HG03045 (cell line): ENCODE data around the gene EXOSC10.

ENCODE experiments used
- ATAC-seq: cut with Tn5 transposase; IDR thresholded peaks from one replicate; pipeline ENCODE4 v1.9.1; 2021; ENCODE audit warnings: mild to moderate bottlenecking, moderate library complexity; ENCODE audit not compliant: unreplicated experiment

The EXOSC10 gene

GRCh38 chr1:11099310-11100148 is at the start of gene EXOSC10:
Gene EXOSC10 (minus strand): TSS chr1:11099869. CDS start chr1:11099831, 38 bp downstream.
- peak; percentile 93 for ATAC-seq

GRCh38 chr1:11147197-11147770 is 47.6 kb upstream of the EXOSC10 start:
- ATAC-seq: no peak

- ATAC-seq: no peak
Measured at GRCh38 chr1:11145741-11146140, 46.1 kb upstream of the EXOSC10 start.

GRCh38 chr1:11144570-11145256 is 45.0 kb upstream of the EXOSC10 start:
- ATAC-seq: no peak

GRCh38 chr1:11143907-11144306 is 44.2 kb upstream of the EXOSC10 start:
- ATAC-seq: no peak

GRCh38 chr1:11143401-11143800 is 43.7 kb upstream of the EXOSC10 start:
- no peak for ATAC-seq

GRCh38 chr1:11142618-11143391 is 43.1 kb upstream of the EXOSC10 start:
- no peak for ATAC-seq

- no peak for ATAC-seq
Measured at GRCh38 chr1:11138952-11139351, 39.3 kb upstream of the EXOSC10 start.

GRCh38 chr1:11138029-11138428 is 38.4 kb upstream of the EXOSC10 start:
- ATAC-seq: no peak

- ATAC-seq: no peak
Measured at GRCh38 chr1:11134898-11135266, 35.2 kb upstream of the EXOSC10 start.

- no peak for ATAC-seq
Measured at GRCh38 chr1:11134251-11134897, 34.7 kb upstream of the EXOSC10 start.

- ATAC-seq: no peak
Measured at GRCh38 chr1:11132563-11133293, 33.1 kb upstream of the EXOSC10 start.

- no peak for ATAC-seq
Measured at GRCh38 chr1:11131816-11132215, 32.1 kb upstream of the EXOSC10 start.

- no peak for ATAC-seq
Measured at GRCh38 chr1:11130406-11130805, 30.7 kb upstream of the EXOSC10 start.

- ATAC-seq: no peak
Measured at GRCh38 chr1:11129649-11130390, 30.2 kb upstream of the EXOSC10 start.

- no peak for ATAC-seq
Measured at GRCh38 chr1:11126569-11126968, 26.9 kb upstream of the EXOSC10 start.

- no peak for ATAC-seq
Measured at GRCh38 chr1:11125931-11126330, 26.3 kb upstream of the EXOSC10 start.

GRCh38 chr1:11124965-11125364 is 25.3 kb upstream of the EXOSC10 start:
- ATAC-seq: no peak

- no peak for ATAC-seq
Measured at GRCh38 chr1:11116318-11116717, 16.6 kb upstream of the EXOSC10 start.
